ENCODE measurements around the gene LMO1.
A peak's percentile ranks its signal among the peaks of the same experiment; 100 is the strongest.

- TF ChIP-seq JUND (IDR thresholded peaks at IDR 0.05; ENCODE audit: low read length) (no peak), CTCF (IDR thresholded peaks at IDR 0.05; ENCODE audit: control extremely low read depth in 1 of 3, insufficient read depth in 1 of 3, low read depth in 1 of 3, low read length in 3 of 3) (peak; percentile 16 to 41 (median 35); a peak in 3 of 4 replicates), RAD21 (IDR thresholded peaks at IDR 0.05 in 1 of 2, conservative IDR thresholded peaks at IDR 0.05 in 1 of 2; ENCODE audit: low read depth in 2 of 2, low read length in 2 of 2) (peak; percentile 8 to 17; a peak in 2 of 4 replicates), TCF12 (IDR thresholded peaks at IDR 0.05; ENCODE audit: low read depth, low read length) (no peak), TEAD4 (IDR thresholded peaks at IDR 0.05; ENCODE audit: low read depth, low read length) (no peak), HDAC6 (IDR thresholded peaks at IDR 0.05; ENCODE audit: low read depth, low read length) (no peak), HDAC2 (IDR thresholded peaks at IDR 0.05; ENCODE audit: borderline replicate concordance in 1 of 2, low read depth in 2 of 2, low read length in 2 of 2) (no peak), CHD2 (IDR thresholded peaks at IDR 0.05; ENCODE audit: low read length) (no peak), ZNF274 (IDR thresholded peaks at IDR 0.05; ENCODE audit: borderline replicate concordance, extremely low read depth, low read length) (no peak), SIN3A (conservative IDR thresholded peaks at IDR 0.05 in 1 of 2, IDR thresholded peaks at IDR 0.05 in 1 of 2; ENCODE audit: low read depth in 1 of 2, low read length in 2 of 2) (no peak), CREB1 (IDR thresholded peaks at IDR 0.05) (no peak)
- TF ChIP-seq, protein P1, sequence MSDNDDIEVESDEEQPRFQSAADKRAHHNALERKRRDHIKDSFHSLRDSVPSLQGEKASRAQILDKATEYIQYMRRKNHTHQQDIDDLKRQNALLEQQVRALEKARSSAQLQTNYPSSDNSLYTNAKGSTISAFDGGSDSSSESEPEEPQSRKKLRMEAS (IDR thresholded peaks at IDR 0.05): no peak
Measured at GRCh38 chr11:8234425-8234821, 29.3 kb downstream of the LMO1 start.
